NCI-H82 (cell line): ENCODE measurements around the gene CDK5RAP3.
A peak's percentile ranks its signal among the peaks of the same experiment; 100 is the strongest.
"Not testable (repeated sequence)": the region's sequence is repeated elsewhere in the genome, so short reads cannot be mapped to it uniquely, and the experiment has no call there.

Source experiments
- DNase-seq: peaks from one replicate; lab custom pipeline; 2025; lab: John Stamatoyannopoulos, UW

CDK5RAP3 gene

DNA sequence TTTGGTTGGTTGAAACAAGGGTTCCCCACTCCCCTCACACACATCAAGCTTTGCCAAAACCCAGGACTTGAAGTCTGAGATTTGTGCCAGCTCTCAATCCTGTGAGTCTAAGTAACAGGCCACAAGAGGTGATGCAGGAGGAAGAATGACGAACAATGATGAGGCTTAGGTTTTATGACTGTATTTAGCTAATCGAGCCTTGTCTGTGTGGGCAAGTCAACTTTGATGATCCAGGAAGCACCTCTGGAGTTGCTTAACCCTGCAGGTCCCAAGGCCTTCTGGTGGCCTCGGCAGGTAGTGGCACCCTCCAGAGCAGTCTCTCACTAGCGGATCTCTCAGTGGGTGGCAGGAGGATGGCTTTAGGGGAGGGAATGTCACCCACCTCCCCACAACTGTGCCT lies 28.7 kb downstream of the CDK5RAP3 start:
- DNase-seq, result peak; percentile 67

GRCh38 chr17:48001197-48001596 lies 30.3 kb downstream of the CDK5RAP3 start:
- no peak for DNase-seq

- not testable (repeated sequence) for DNase-seq
Observed at GRCh38 chr17:48001657-48002056, 30.7 kb downstream of the CDK5RAP3 start.

- peak; percentile 83 for DNase-seq
Observed at GRCh38 chr17:48002266-48002915, 31.5 kb downstream of the CDK5RAP3 start.

DNA sequence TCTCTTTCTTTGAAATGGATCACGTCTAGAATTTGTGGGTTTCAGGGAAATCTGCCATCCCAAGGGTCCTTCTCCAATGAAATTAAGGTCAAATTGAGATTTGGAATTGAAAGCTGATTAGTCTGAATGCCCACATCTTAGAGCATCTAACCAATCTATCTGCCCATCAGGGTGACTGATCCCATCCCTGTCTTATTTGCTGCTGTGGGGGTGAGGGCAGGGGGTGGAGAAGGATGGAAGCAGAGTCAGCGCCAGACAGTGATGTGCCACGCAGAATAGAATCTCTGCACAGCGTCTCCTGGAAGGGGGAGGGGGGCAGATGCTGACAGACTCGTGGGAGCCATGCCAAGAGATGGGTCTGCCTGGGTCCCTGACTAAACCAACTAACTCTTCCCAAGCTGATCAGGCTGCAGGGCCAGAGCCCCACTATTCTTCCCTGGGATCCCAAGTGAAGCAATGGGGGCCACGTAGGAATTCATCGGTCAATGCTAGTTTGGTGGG lies 32.1 kb downstream of the CDK5RAP3 start:
- DNase-seq, result peak; percentile 94

DNA sequence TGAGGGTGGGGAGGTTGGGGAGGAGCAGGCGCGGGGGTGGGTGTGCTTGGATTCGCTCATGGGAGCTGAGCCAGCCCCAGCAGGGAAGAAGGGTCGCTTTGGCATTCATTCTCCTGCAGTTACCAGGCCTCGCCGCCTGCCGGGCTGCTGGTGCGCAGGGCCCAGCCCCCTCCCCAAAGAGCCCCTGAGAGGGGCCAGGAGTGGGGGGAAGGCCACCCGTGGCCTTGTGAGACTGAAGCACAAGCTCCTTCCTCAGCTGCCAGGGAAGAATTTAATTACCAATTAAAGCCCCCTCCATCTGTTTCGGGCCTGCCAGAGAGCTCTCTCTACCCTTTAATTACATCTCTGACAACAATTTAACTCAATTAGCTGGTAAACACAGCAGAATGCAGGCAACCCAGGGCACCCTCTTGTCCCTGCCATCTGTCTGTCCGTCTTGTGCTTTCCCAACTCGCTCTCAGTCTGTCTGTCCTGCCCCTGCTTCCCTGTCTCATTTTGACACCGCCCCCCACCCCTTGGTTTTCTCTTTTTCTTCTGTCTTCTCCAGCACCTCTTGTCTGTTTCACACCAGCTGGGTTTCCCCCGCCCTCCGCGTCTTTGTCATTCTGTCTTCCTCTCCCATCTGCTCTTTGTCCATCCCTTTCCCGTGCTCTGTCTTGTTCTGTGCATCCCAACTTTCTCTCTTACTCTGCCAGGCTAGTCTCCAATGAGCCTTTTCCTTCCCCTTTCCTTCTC lies 32.7 kb downstream of the CDK5RAP3 start:
- DNase-seq, result peak; percentile 100

- DNase-seq, result peak; percentile 76
Observed at GRCh38 chr17:48004983-48005382, 34.1 kb downstream of the CDK5RAP3 start.

GRCh38 chr17:48006936-48007709 lies 36.2 kb downstream of the CDK5RAP3 start:
- no peak for DNase-seq

DNA sequence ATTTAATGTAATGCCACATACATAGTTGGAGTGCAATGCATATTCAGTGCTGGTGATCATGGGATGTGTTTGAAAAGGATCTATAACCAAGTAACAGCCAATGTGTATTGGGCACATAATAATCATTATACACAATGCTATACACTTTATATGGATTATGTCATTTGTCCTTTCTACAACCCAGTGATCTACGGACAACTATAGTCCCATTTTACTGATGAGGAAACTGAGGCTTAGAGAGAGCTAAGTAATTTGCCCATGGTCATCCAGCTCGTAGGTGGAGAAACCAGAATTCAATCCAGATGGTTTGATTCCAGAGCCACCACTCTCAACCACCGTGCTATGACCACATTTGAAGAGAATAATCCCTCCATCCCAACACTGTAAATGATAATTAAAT lies 39.3 kb downstream of the CDK5RAP3 start:
- no peak for DNase-seq

- DNase-seq, result peak; percentile 88
Observed at GRCh38 chr17:48011405-48012150, 40.7 kb downstream of the CDK5RAP3 start.

DNA sequence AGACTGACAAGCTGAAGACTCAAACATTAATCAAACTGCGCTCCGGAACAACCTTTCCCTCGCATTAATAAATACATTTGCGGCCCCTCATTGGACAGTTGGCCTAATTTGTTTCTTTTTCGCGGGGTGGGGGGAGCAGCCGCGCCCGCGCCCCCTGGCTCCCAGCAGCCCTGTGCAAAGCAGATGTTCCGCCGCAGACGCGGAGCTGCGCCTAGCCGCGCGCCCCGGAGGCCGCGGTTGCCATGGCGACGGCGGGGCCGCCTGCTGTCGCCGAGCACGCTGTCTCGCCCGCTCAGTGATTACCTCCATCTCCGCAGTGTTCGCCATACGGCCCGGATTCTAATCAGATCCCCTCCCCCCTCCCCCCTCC lies 41.2 kb downstream of the CDK5RAP3 start:
- DNase-seq, result peak; percentile 99

DNA sequence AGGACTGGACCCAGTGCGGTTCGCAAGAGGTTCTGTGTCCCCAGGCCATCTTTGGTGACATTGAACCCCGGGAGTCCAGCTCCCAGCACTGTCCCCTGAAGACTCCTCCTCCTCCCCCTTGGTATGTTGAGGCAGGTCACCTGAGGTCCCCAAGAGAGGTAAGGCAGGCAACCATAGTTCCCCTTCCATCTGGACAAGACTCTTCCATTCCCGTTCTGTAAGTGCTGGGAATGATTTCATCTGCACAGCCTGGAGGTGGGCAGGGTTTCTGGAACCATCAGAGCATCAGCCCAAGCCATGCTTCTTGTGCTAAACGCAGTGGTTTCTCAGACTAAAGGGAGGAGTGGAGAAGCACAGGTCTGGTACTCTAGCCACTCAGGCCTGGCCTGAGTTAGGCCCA lies 41.7 kb downstream of the CDK5RAP3 start:
- DNase-seq, result no peak

DNA sequence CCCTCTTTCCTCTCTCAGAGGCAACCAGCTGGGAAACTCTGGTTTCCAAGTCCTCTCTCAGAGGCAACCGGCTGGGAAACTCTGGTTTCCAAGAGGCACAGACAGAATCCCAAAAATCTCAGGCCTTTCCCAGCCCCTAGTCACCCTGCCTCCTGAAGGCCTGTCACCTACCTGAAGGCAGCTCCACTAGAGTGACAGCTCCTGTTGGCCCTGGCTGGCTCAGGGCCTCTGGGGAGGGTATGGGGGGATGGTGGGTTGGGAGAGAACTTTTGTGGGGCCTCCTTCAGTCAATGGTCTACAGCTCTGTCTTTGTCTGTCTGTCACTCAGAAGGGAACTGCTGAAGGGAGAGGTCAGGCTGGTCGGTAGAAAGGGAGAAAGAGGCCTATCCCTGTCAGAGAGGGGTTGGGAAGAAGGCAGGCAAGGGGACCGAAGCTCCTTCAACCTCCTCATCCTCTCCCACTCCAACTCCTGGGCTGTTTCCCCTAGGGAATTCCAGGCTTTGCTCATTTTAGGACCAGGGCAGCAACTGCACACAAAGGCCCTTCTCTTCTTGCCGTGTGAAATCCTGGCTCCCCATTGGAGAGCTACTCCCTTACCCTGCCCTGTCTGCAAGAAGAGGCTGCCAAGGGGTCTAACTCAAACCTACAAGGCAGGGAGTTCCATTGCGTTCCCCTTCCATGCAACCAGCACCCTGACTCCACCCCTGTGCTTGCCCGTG lies 43.1 kb downstream of the CDK5RAP3 start:
- peak; percentile 87 for DNase-seq

DNA sequence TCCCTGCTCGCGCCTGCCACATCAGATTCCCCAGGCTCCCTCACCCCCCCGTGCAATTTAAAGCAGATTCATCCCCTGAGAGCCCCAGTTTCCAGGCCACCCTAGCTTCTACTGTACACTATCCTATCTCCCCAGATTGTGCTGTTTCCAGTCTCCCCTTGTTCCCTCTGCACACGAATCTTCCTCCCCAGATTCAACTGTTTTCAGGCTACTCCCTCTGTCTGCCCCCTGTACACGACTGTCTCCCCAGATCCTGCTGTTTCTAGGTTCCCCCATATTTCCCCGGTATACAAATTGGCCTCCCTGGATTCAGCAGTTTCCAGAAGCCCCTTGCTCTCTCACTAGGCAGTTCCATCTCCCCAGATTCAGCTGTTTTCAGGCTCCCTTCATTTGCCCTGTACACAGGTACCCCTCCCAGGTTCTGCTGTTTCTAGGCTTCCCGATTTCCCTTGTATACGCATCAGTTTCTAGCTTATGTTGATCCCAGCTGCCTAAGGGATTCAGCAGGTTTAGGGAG lies 43.7 kb downstream of the CDK5RAP3 start:
- DNase-seq, result peak; percentile 86

- DNase-seq, result peak; percentile 96
Observed at GRCh38 chr17:48016112-48016511, 45.2 kb downstream of the CDK5RAP3 start.

DNA sequence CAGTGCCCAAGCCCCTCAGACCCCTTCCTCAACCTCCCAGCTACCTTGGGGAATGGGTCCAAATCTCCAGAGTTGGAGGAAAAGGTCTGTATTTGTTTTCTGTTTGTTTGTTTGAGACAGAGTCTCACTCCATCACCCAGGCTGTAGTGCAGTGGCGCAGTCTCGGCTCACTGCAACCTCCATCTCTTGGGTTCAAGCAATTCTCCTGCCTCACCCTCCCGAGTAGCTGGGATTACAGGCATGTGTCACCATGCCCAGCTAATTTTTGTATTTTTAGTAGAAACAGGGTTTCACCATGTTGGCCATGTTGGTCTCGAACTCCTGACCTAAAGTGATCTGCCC lies 46.9 kb downstream of the CDK5RAP3 start:
- DNase-seq, result not testable (repeated sequence)

DNA sequence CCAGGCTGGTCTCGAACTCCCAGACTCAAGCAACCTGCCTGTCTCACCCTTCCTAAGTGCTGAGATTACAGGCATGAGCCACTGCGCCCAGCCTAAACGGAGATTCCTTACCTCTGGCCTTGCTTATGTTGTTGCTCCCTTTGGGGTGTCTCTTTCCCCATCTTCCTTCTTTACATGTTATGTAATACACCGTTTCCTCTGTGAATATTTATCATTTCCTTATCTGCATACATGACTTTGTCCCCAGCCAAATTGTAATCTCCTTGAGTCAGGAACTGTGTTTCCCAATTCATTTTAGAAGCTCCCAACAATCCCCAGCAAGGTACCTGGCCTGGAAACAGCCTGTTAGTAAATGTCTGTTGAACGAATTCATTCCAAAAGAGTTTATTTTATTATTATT lies 51.0 kb downstream of the CDK5RAP3 start:
- DNase-seq, result no peak

GRCh38 chr17:48022901-48023300 lies 52.0 kb downstream of the CDK5RAP3 start:
- DNase-seq, result no peak

DNA sequence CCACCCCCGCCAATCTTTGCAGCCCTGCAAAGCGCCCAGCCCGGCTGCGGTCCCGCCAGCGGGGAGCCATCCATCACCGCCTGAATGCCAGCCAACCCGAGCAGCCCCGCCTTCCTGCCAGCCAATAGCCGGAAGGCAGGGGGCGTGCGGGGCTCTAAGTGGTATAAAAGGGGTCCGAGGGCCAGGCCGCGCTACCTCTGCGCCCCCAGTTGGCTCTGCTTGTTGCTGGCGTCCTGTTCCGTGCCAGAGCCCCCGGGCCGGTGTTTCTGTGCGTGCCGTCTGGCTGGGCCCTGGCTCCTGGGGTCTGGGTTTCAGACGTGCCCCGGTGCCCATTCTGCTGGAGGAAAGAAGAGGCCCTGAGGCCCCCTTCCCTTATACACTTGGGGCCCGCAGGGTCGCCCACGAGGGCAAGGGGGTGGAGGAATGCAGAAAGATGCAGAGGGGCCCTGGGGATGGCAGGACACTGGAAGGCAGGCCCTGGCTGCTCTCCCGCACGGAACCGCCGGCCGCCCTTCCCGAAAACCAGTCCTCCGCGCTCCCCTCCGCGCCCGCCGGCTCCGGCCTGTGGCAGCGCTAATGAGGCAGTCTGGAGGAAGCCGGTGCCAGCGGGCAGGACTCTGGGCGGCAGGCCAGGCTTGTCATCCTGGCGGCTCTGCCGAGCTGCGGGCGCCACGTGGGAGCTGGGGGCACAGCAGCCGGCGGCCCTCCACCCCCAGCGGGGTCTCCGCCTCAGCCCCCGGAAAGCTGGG lies 52.7 kb downstream of the CDK5RAP3 start:
- peak; percentile 87 for DNase-seq
